HUES64 (cell line): Measurements from ENCODE around the gene UQCC5.

ENCODE experiments used
- H3K27ac ChIP-seq: 2 replicates; pipeline ENCODE4 v1.7.0; 2013; ENCODE audit warnings: low read depth, low read length, inconsistent platforms
- H3K27me3 ChIP-seq: 2 replicates; pipeline ENCODE4 v1.6.1; 2013; ENCODE audit warnings: mild to moderate bottlenecking, low read length; ENCODE audit not compliant: insufficient read depth
- H3K36me3 ChIP-seq: 2 replicates; pipeline ENCODE4 v1.6.1; 2013; ENCODE audit warnings: mild to moderate bottlenecking, low read length; ENCODE audit not compliant: insufficient read depth
- H3K4me1 ChIP-seq: 2 replicates; pipeline ENCODE4 v1.6.1; 2013; ENCODE audit warnings: mild to moderate bottlenecking, low read length, moderate library complexity; ENCODE audit not compliant: insufficient read depth
- H3K4me3 ChIP-seq: 2 replicates; pipeline ENCODE4 v1.5.1; 2013; ENCODE audit warnings: mild to moderate bottlenecking, low read length, moderate library complexity
- H3K9ac ChIP-seq: 2 replicates; pipeline ENCODE4 v1.6.1; 2013; ENCODE audit warnings: mild to moderate bottlenecking, low read depth, low read length
- H3K9me3 ChIP-seq: 2 replicates; pipeline ENCODE4 v1.6.1; 2013; ENCODE audit warnings: low read depth, low read length; ENCODE audit not compliant: insufficient read depth
- WGBS: fragments of 150-250, 120-280 bp; methylation state at CpG from one replicate; pipeline ENCODE4 v1.1.7; 2013; ENCODE audit warnings: missing lambda C conversion rate; 5-methylcytosine and 5-hydroxymethylcytosine counted together

UQCC5 gene

GRCh38 chr3:52539010-52539653, 2.7 kb downstream of the UQCC5 start:
- Histone ChIP-seq H3K27ac (no peak overlapping the region), H3K4me1 (peaks cover 17% of the 10 kb centered on the region), H3K27me3 (no peaks in the 10 kb centered on the region), H3K36me3 (peaks cover 21% of the 10 kb centered on the region), H3K9ac (no peak overlapping the region), H3K9me3 (no peaks in the 10 kb centered on the region), H3K4me3 (peak overlapping the region; percentile 4; the same call in 1 of the 2 replicates)
- 94% methylated on average over 5 of the region's 5 CpGs for WGBS

- no peak overlapping the region for H3K27ac ChIP-seq
- no peaks in the 10 kb centered on the region for H3K27me3 ChIP-seq
- H3K36me3 ChIP-seq, result peaks cover 40% of the 10 kb centered on the region
- WGBS, result 84% methylated on average over 2 of the region's 2 CpGs
- H3K9ac ChIP-seq, result no peak overlapping the region
- no peaks in the 10 kb centered on the region for H3K9me3 ChIP-seq
- no peak overlapping the region for H3K4me3 ChIP-seq
- H3K4me1 ChIP-seq, result peaks cover 13% of the 10 kb centered on the region
Observed at GRCh38 chr3:52541050-52541449, 4.6 kb downstream of the UQCC5 start.

GRCh38 chr3:52544937-52545336, 8.5 kb downstream of the UQCC5 start:
- H3K4me1 ChIP-seq, result no peaks in the 10 kb centered on the region
- no peaks in the 10 kb centered on the region for H3K9me3 ChIP-seq
- H3K27ac ChIP-seq, result no peak overlapping the region
- WGBS, result 91% methylated on average over 4 of the region's 4 CpGs
- no peak overlapping the region for H3K9ac ChIP-seq
- peaks cover 74% of the 10 kb centered on the region for H3K36me3 ChIP-seq
- H3K27me3 ChIP-seq, result no peaks in the 10 kb centered on the region
- no peak overlapping the region for H3K4me3 ChIP-seq

- Histone ChIP-seq H3K9me3 (no peaks in the 10 kb centered on the region), H3K9ac (no peak overlapping the region), H3K4me3 (no peak overlapping the region), H3K4me1 (no peaks in the 10 kb centered on the region), H3K27ac (no peak overlapping the region), H3K27me3 (no peaks in the 10 kb centered on the region), H3K36me3 (peaks cover 73% of the 10 kb centered on the region)
- 95% methylated on average over 1 of the region's 3 CpGs for WGBS
Observed at GRCh38 chr3:52546111-52546901, 9.9 kb downstream of the UQCC5 start.

DNA sequence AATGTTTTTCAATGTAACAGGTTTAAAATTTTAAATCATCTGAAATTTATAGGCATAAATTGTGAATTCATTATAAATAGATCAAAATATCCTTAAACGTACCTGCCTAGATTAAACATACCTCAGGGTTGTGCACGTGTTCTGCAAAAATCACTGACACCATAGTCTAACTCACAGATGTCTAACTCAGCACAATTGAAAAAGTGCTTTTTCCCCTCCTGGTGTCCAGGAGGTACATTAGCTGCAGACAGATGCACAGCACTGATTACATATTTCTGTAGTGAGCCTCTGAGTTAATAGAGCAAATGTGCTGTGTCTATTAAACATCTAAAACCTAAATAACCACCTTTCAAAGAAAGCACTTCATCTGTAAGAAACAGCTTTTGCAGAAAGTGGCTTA, 10.7 kb downstream of the UQCC5 start:
- no peaks in the 10 kb centered on the region for H3K9me3 ChIP-seq
- H3K27me3 ChIP-seq, result no peaks in the 10 kb centered on the region
- H3K9ac ChIP-seq, result no peak overlapping the region
- no peak overlapping the region for H3K27ac ChIP-seq
- 70% methylated on average over 2 of the region's 2 CpGs for WGBS
- no peaks in the 10 kb centered on the region for H3K4me1 ChIP-seq
- no peak overlapping the region for H3K4me3 ChIP-seq
- peaks cover 77% of the 10 kb centered on the region for H3K36me3 ChIP-seq

GRCh38 chr3:52551118-52551517, 14.7 kb downstream of the UQCC5 start:
- Histone ChIP-seq H3K9ac (no peak overlapping the region), H3K36me3 (peaks cover 85% of the 10 kb centered on the region), H3K27me3 (no peaks in the 10 kb centered on the region), H3K27ac (no peak overlapping the region), H3K4me3 (no peak overlapping the region), H3K4me1 (no peaks in the 10 kb centered on the region), H3K9me3 (no peaks in the 10 kb centered on the region)

GRCh38 chr3:52552089-52552488, 15.7 kb downstream of the UQCC5 start:
- no peak overlapping the region for H3K4me3 ChIP-seq
- no peaks in the 10 kb centered on the region for H3K27me3 ChIP-seq
- H3K36me3 ChIP-seq, result peaks cover 80% of the 10 kb centered on the region
- no peak overlapping the region for H3K27ac ChIP-seq
- H3K9ac ChIP-seq, result no peak overlapping the region
- peaks cover 5% of the 10 kb centered on the region; the same call in 1 of the 2 replicates for H3K4me1 ChIP-seq
- WGBS, result 95% methylated on average over 3 of the region's 3 CpGs
- H3K9me3 ChIP-seq, result no peaks in the 10 kb centered on the region

GRCh38 chr3:52554026-52554755, 17.8 kb downstream of the UQCC5 start:
- 95% methylated on average over 5 of the region's 5 CpGs for WGBS

DNA sequence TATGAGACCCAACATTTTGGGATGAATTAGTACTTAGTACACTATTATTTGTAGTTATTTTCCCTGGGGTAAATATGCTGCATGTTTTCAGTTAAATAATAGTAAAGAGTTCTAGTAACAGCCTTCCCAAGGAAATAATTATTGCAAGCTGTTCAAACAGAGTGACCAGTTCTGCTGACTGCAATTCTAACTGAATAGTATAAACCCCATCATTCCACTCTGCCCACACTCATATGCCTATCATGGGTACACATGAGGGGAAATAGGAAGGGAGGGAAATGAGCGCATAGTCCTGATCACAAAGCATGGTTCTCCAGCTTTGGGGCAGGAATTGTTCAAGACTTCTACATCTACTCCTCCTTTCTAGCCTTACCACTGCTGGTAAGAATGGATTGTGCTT, 18.7 kb downstream of the UQCC5 start:
- WGBS, result no CpG with 5 or more reads among the region's 1 CpG
- Histone ChIP-seq H3K4me1 (peaks cover 5% of the 10 kb centered on the region; the same call in 1 of the 2 replicates), H3K27me3 (no peaks in the 10 kb centered on the region), H3K9me3 (no peaks in the 10 kb centered on the region), H3K4me3 (no peak overlapping the region), H3K27ac (no peak overlapping the region), H3K36me3 (peaks cover 82% of the 10 kb centered on the region), H3K9ac (no peak overlapping the region)

More at GRCh38 chr3:52554026-52554755, 17.8 kb downstream of the UQCC5 start:
- H3K4me1 ChIP-seq, result peaks cover 5% of the 10 kb centered on the region; the same call in 1 of the 2 replicates
- no peaks in the 10 kb centered on the region for H3K27me3 ChIP-seq
- H3K9me3 ChIP-seq, result no peaks in the 10 kb centered on the region
- peaks cover 81% of the 10 kb centered on the region for H3K36me3 ChIP-seq
- no peak overlapping the region for H3K27ac ChIP-seq
- H3K4me3 ChIP-seq, result no peak overlapping the region
- no peak overlapping the region for H3K9ac ChIP-seq

GRCh38 chr3:52557011-52557960, 20.9 kb downstream of the UQCC5 start:
- peaks cover 82% of the 10 kb centered on the region for H3K36me3 ChIP-seq

More at GRCh38 chr3:52557011-52557960, 20.9 kb downstream of the UQCC5 start:
- Histone ChIP-seq H3K4me3 (no peak overlapping the region), H3K4me1 (peaks cover 5% of the 10 kb centered on the region; the same call in 1 of the 2 replicates), H3K9ac (no peak overlapping the region), H3K27ac (no peak overlapping the region), H3K9me3 (no peaks in the 10 kb centered on the region), H3K27me3 (no peaks in the 10 kb centered on the region)
- WGBS, result 93% methylated on average over 9 of the region's 9 CpGs
